Neural cell (in vitro differentiated cells): ENCODE measurements around the gene STAU1. TPM values are rescaled to one million over a fixed set of nuclear protein-coding genes. Genes with fewer than 3 reads are reported as not detected.
"Not testable (repeated sequence)": the region's sequence is repeated elsewhere in the genome, so short reads cannot be mapped to it uniquely, and the experiment has no call there.

ENCODE experiments used
- H2AFZ ChIP-seq: fragments of 200-600, 300-800 bp; sonication (generic), shearing (Covaris generic); 2 replicates; pipeline ENCODE4 v1.6.0; 2014; ENCODE audit warnings: low read depth, mild to moderate bottlenecking, antibody characterized with exemption, low read length, moderate library complexity
- H3F3A ChIP-seq: fragments of 200-600 bp; shearing (Covaris generic); 2 replicates; pipeline ENCODE4 v1.6.1; 2016; ENCODE audit warnings: mild to moderate bottlenecking, moderate library complexity, mixed read lengths, antibody characterized with exemption, low read length; ENCODE audit not compliant: insufficient read depth, poor library complexity, severe bottlenecking
- H3K27ac ChIP-seq: fragments of 200-600, 300-800 bp; sonication (generic), shearing (Covaris generic); 2 replicates; pipeline ENCODE4 v1.5.1; 2014; ENCODE audit warnings: mild to moderate bottlenecking, low read length, moderate library complexity
- H3K27me3 ChIP-seq: fragments of 300-800, 200-600 bp; sonication (generic), shearing (Covaris generic); 2 replicates; pipeline ENCODE4 v1.6.0; 2014; ENCODE audit warnings: mild to moderate bottlenecking, low read depth, low read length, moderate library complexity; ENCODE audit not compliant: insufficient read depth
- H3K36me3 ChIP-seq: fragments of 300-800, 200-600 bp; sonication (generic), shearing (Covaris generic); 2 replicates; pipeline ENCODE4 v1.5.1; 2014; ENCODE audit warnings: mild to moderate bottlenecking, antibody characterized with exemption, low read length, moderate library complexity; ENCODE audit not compliant: insufficient read depth
- H3K4me2 ChIP-seq: fragments of 300-800, 200-600 bp; sonication (generic), shearing (Covaris generic); 2 replicates; pipeline ENCODE4 v1.6.0; 2014; ENCODE audit warnings: mild to moderate bottlenecking, low read length
- H3K4me3 ChIP-seq: fragments of 300-800, 200-600 bp; sonication (generic), shearing (Covaris generic); 2 replicates; pipeline ENCODE4 v1.5.1; 2014; ENCODE audit warnings: mild to moderate bottlenecking, low read length, moderate library complexity
- H3K79me2 ChIP-seq: fragments of 200-600 bp; shearing (Covaris generic); replicated peaks from 2 replicates; pipeline ENCODE4 v1.6.0; 2014; ENCODE audit warnings: mild to moderate bottlenecking, low read length, moderate library complexity; ENCODE audit not compliant: insufficient read depth
- H3K9ac ChIP-seq: fragments of 300-800, 200-600 bp; sonication (generic), shearing (Covaris generic); 2 replicates; pipeline ENCODE4 v1.6.1; 2016; ENCODE audit warnings: mild to moderate bottlenecking, low read length, mixed read lengths
- H3K9me2 ChIP-seq: fragments of 200-600 bp; shearing (Covaris generic); 2 replicates; pipeline ENCODE4 v1.6.1; 2016; ENCODE audit warnings: mild to moderate bottlenecking, low read length, mixed read lengths; ENCODE audit not compliant: insufficient read depth
- H3K9me3 ChIP-seq: fragments of 200-600, 300-800 bp; sonication (generic), shearing (Covaris generic); 2 replicates; pipeline ENCODE4 v1.6.1; 2016; ENCODE audit warnings: mild to moderate bottlenecking, mixed run types, low read length, moderate library complexity, mixed read lengths
- H4K20me1 ChIP-seq: fragments of 200-600 bp; shearing (Covaris generic); 2 replicates; pipeline ENCODE4 v1.6.1; 2016; ENCODE audit warnings: mild to moderate bottlenecking, mixed run types; ENCODE audit not compliant: insufficient read depth
- CTCF ChIP-seq: fragments of 450-650 bp; IDR thresholded peaks from 2 replicates; pipeline ENCODE4 v1.5.1; 2014; ENCODE audit warnings: antibody characterized with exemption, mild to moderate bottlenecking, moderate library complexity; ENCODE audit not compliant: poor library complexity, severe bottlenecking
- EP300 ChIP-seq: fragments of 450-650 bp; conservative IDR thresholded peaks from 2 replicates; pipeline ENCODE4 v1.6.1; 2014; ENCODE audit warnings: antibody characterized with exemption, mild to moderate bottlenecking, moderate library complexity; ENCODE audit not compliant: poor library complexity, severe bottlenecking
- EZH2 ChIP-seq: fragments of 200-600, 300-800 bp; shearing (Covaris generic), sonication (generic); IDR thresholded peaks from 2 replicates; pipeline ENCODE4 v1.6.1; 2014; ENCODE audit warnings: antibody characterized with exemption, low read length, borderline replicate concordance, mild to moderate bottlenecking; ENCODE audit not compliant: insufficient read depth, poor library complexity, severe bottlenecking
- MXI1 ChIP-seq: fragments of 450-650 bp; conservative IDR thresholded peaks from 2 replicates; pipeline ENCODE4 v1.6.1; 2014; ENCODE audit warnings: antibody characterized with exemption, mild to moderate bottlenecking; ENCODE audit not compliant: poor library complexity, severe bottlenecking
- POLR2AphosphoS5 ChIP-seq: IDR thresholded peaks from 2 replicates; pipeline ENCODE4 v1.6.1; 2012
- RAD21 ChIP-seq: fragments of 450-650 bp; conservative IDR thresholded peaks from 2 replicates; pipeline ENCODE4 v1.6.1; 2014; ENCODE audit warnings: antibody characterized with exemption, mild to moderate bottlenecking, moderate library complexity
- REST ChIP-seq: IDR thresholded peaks from 2 replicates; pipeline ENCODE4 v1.6.1; 2012; ENCODE audit warnings: borderline replicate concordance
- SMC3 ChIP-seq: fragments of 450-650 bp; conservative IDR thresholded peaks from 2 replicates; pipeline ENCODE4 v1.6.1; 2014; ENCODE audit warnings: antibody characterized with exemption, mild to moderate bottlenecking, moderate library complexity; ENCODE audit not compliant: poor library complexity
- TAF1 ChIP-seq: IDR thresholded peaks from 2 replicates; pipeline ENCODE4 v1.6.1; 2012; ENCODE audit warnings: low read depth
- polyA plus RNA-seq: library from polyadenylated mRNA; depleted of rRNA; stranded (reverse); fragments of >200 nt; gene quantifications from 2 replicates; pipeline ENCODE4 v1.2.3, GENCODE V29; 2014

The STAU1 gene
- polyA plus RNA-seq, 1 donor from 2014 or later, result 43.1 TPM

- H3K27ac ChIP-seq, result no peak overlapping the region
- H4K20me1 ChIP-seq, result peaks cover 3% of the 10 kb centered on the region
- H3K27me3 ChIP-seq, result no peaks in the 10 kb centered on the region
- TF ChIP-seq CTCF (no peak), MXI1 (no peak), RAD21 (no peak), SMC3 (no peak), EP300 (no peak), EZH2 (no peak), POLR2AphosphoS5 (no peak), TAF1 (no peak), REST (no peak)
- H3F3A ChIP-seq, result no peaks in the 10 kb centered on the region
- no peaks in the 10 kb centered on the region for H3K36me3 ChIP-seq
- no peak overlapping the region for H3K4me2 ChIP-seq
- H3K9me2 ChIP-seq, result no peaks in the 10 kb centered on the region
- H2AFZ ChIP-seq, result no peak overlapping the region
- H3K79me2 ChIP-seq, result peaks cover 67% of the 10 kb centered on the region
- H3K4me3 ChIP-seq, result peak overlapping the region; percentile 73
- no peak overlapping the region for H3K9ac ChIP-seq
- no peaks in the 10 kb centered on the region for H3K9me3 ChIP-seq
Observed at GRCh38 chr20:49185071-49185761, 2.9 kb downstream of the STAU1 start.

- Histone ChIP-seq H3K36me3 (no peaks in the 10 kb centered on the region), H3K27ac (no peak overlapping the region), H3K9me3 (no peaks in the 10 kb centered on the region), H3K79me2 (peaks cover 68% of the 10 kb centered on the region), H3K27me3 (no peaks in the 10 kb centered on the region), H3K4me3 (no peak overlapping the region), H2AFZ (no peak overlapping the region), H3K4me2 (no peak overlapping the region), H4K20me1 (peaks cover 3% of the 10 kb centered on the region), H3K9ac (no peak overlapping the region), H3F3A (no peaks in the 10 kb centered on the region), H3K9me2 (no peaks in the 10 kb centered on the region)
- no peak for TF ChIP-seq EZH2
- no peak for TF ChIP-seq CTCF
- TF ChIP-seq TAF1, result no peak
- no peak for TF ChIP-seq SMC3
- TF ChIP-seq POLR2AphosphoS5, result no peak
- TF ChIP-seq EP300, result no peak
- TF ChIP-seq RAD21, result no peak
- no peak for TF ChIP-seq MXI1
- TF ChIP-seq REST, result no peak
Observed at GRCh38 chr20:49184691-49185070, 3.5 kb downstream of the STAU1 start.

- not testable (repeated sequence) for H3K9me2 ChIP-seq, H4K20me1 ChIP-seq, H3K27ac ChIP-seq, H3K9me3 ChIP-seq, H3K36me3 ChIP-seq, H3K27me3 ChIP-seq, H3K9ac ChIP-seq, H3K4me2 ChIP-seq, H2AFZ ChIP-seq, H3F3A ChIP-seq, H3K4me3 ChIP-seq
- peaks cover 74% of the 10 kb centered on the region for H3K79me2 ChIP-seq
Observed at GRCh38 chr20:49184084-49184501, 4.0 kb downstream of the STAU1 start.
